Heart left ventricle (tissue), 13 donors: Measurements from ENCODE around the gene EIF6.

Source experiments
- CTCF ChIP-seq, 12 donors: fragments of 200-600 bp; sonication (generic) in 4 of 12; IDR thresholded peaks; one replicate each; pipeline versions ENCODE4 v1.5.0 to v1.8.0; 2018 to 2022; ENCODE audit warnings: antibody characterized with exemption in 12 of 12, mild to moderate bottlenecking in 5 of 12
- POLR2A ChIP-seq, 2 donors: fragments of 450-650 bp; IDR thresholded peaks; one replicate each; pipeline ENCODE4 v1.6.1; 2017; ENCODE audit warnings: antibody characterized with exemption in 2 of 2, mild to moderate bottlenecking in 2 of 2, moderate library complexity in 2 of 2
- donor health status: ischemic (EF 13 %, LVEDD 7.1; RV severe dilation, severe dysfunction).
- donor health status: DM: no; HTN: yes; CAD: no.
- donor health status: DM: no; HTN: no; CAD: no.
- donor health status: ischemic (EF 25% LVEDD 6.9; RV normal size, moderate dysfunction).
- donor health status: ischemic (EF 25% LVEDD 5.7; RV mildly dilated, moderate dysfunction).
- donor health status: ischemic (EF 35%, LVEDD 5.7; RV mildly dilated, moderate dysfunction).
- donor health status: nonischemic (EF 11% LVEDD 7.7; RV severe dilation, severe dysfunction).
- donor health status: DM: yes; HTN: yes; CAD: no.
- donor health status: PGD.
- donor health status: ischemic (EF 29% LVEDD 5.4; RV normal size, mild dysfunction).
- donor health status: nonischemic (EF 23%, LVEDD 6.1; RV moderate dilation, normal function).

GRCh38 chr20:35297155-35297554 is 12.6 kb upstream of the EIF6 start:
- TF ChIP-seq POLR2A (IDR thresholded peaks at IDR 0.05) (no peak), CTCF (IDR thresholded peaks at IDR 0.05) (no peak)
